Thoracic aorta (tissue), 2 donors: Measurements from ENCODE around the gene SCT. TPM values are rescaled to one million over a fixed set of nuclear protein-coding genes. Genes with fewer than 3 reads are reported as not detected.

Experiments used
- ATAC-seq: fragments of 150-250 bp; one replicate; pipeline ENCODE4 v1.8.0; 2017; ENCODE audit warnings: low read depth; ENCODE audit not compliant: insufficient number of reproducible peaks, low FRiP score
- DNase-seq: peaks from one replicate; pipeline ENCODE4 v3.0.0-alpha.2; 2020; ENCODE audit warnings: low spot score
- H3K27ac ChIP-seq, 2 donors: fragments of 200-600 bp; sonication (generic); 1 replicate in 1 of 2; 2 replicates in 1 of 2; pipeline ENCODE4 v1.5.1; 2016; ENCODE audit warnings: mild to moderate bottlenecking in 2 of 2, moderate library complexity in 2 of 2
- H3K27me3 ChIP-seq: fragments of 200-600 bp; sonication (generic); replicated peaks from 2 replicates; pipeline ENCODE4 v1.6.0; 2016; ENCODE audit warnings: mild to moderate bottlenecking; ENCODE audit not compliant: insufficient read depth
- H3K36me3 ChIP-seq: fragments of 200-600 bp; sonication (generic); one replicate; pipeline ENCODE4 v1.5.1; 2016
- H3K4me1 ChIP-seq, 2 donors: fragments of 200-600 bp; sonication (generic); 1 replicate in 1 of 2; 2 replicates in 1 of 2; pipeline versions ENCODE4 v1.5.1 to v1.6.0; 2016; ENCODE audit warnings: low read depth in 2 of 2, mild to moderate bottlenecking in 1 of 2; ENCODE audit not compliant: control insufficient read depth in 1 of 2
- H3K4me3 ChIP-seq: fragments of 200-600 bp; sonication (generic); 2 replicates; pipeline ENCODE4 v1.5.1; 2016; ENCODE audit warnings: mild to moderate bottlenecking
- H3K9me3 ChIP-seq: fragments of 200-600 bp; sonication (generic); 2 replicates; pipeline ENCODE4 v1.5.1; 2016
- total RNA-seq, 2 donors: library from RNA; depleted of rRNA; stranded (reverse); fragments of >200 nt; gene quantifications; one replicate each; pipeline versions ENCODE4 v1.1.0 to v1.2.3, GENCODE V29; 2016
- TF ChIP-seq, protein P1 (sequence below): fragments of 200-600 bp; sonication (generic); IDR thresholded peaks from one replicate; pipeline ENCODE4 v1.5.1; 2019; ENCODE audit warnings: antibody characterized with exemption

The SCT gene
- total RNA-seq, 2 donors from 2014 or later: not detected

DNA sequence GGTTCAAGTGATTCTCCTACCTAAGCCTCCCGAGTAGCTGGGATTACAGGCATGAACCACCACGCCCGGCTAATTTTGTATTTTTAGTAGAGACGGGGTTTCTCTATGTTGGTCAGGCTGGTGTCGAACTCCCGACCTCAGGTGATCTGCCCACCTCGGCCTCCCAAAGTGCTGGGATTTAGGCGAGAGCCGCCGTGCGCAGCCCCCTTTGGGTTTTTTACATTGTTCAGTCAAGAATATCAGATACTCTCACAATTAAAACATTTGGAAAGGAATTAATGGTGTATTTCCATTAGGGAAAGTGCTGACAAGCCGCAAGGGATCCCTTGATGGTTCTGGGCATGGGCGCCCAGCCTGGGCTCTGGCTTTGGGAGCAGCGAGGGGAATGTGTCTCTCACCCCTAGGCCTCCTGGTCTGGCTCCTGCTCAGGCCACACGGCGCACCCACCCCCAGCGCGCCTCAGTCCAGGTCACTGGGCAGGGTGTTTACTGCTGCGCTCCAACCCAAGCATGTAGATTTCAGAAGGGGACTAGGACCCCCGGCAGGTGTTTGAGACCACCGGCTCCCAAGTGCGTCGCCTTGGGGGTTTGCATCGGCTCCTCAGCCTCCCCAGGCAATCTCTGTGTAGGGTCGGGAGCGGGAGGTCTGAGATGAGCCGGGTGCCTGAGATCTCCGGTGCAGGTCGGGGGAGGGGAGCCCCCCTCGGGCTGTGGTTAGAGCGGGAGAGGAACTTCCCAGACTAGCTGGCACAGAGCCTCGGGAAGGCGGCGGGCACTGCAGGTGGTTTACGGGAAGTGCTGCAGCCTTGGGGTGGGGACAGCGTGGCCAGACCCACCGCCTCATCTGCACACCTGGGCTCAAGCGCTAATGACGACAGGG is 10.4 kb downstream of the SCT start:
- Histone ChIP-seq H3K4me1 (peaks cover 14 to 22% of the 10 kb centered on the region in 2 donors), H3K27me3 (no peaks in the 10 kb centered on the region), H3K36me3 (peaks cover 16% of the 10 kb centered on the region), H3K27ac (peak overlapping the region; percentile 96 to 97), H3K4me3 (peak overlapping the region; percentile 98), H3K9me3 (no peaks in the 10 kb centered on the region)
- ATAC-seq: no peak
- no peak for DNase-seq
- TF ChIP-seq, protein P1, sequence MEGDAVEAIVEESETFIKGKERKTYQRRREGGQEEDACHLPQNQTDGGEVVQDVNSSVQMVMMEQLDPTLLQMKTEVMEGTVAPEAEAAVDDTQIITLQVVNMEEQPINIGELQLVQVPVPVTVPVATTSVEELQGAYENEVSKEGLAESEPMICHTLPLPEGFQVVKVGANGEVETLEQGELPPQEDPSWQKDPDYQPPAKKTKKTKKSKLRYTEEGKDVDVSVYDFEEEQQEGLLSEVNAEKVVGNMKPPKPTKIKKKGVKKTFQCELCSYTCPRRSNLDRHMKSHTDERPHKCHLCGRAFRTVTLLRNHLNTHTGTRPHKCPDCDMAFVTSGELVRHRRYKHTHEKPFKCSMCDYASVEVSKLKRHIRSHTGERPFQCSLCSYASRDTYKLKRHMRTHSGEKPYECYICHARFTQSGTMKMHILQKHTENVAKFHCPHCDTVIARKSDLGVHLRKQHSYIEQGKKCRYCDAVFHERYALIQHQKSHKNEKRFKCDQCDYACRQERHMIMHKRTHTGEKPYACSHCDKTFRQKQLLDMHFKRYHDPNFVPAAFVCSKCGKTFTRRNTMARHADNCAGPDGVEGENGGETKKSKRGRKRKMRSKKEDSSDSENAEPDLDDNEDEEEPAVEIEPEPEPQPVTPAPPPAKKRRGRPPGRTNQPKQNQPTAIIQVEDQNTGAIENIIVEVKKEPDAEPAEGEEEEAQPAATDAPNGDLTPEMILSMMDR: no peak

DNA sequence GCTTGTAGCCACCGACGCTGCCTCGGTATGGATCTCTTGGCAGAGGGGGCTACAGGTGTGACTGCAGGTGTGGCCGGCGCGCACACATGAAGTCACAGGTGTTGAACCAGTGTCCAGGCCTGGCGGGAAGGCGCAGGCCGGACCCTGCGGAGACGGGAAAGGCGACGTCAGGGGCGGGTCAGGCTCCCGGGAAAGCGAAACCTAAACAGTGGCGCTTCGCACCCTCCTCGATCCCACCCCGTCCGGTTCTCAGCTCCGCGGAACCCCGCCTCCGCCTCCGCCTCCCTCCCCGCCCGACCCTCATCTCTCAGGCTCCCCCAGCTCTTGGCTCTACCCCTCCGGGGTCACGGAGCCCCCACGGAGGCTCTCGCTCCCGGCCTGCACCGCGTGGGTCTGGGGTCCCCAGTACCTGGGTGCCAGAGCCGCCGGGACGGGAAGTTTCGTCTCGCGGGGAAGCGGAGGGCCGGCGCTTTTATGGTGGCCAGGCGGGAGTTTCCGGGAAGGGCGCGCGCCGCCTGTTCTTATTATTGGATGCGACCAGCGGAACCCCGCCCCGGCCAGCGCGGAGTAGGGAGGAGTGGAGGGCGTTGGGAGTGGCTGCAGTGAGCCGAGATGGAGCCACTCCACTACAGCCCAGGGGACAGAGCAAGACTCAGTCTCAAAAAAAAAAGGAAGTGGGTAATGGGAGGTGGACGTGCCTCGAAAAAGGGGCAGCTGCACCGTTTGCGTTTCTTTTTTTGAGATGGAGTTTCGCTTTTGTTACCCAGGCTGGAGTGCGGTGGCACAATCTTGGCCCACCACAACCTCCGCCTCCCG is 11.3 kb downstream of the SCT start, which contains the start of gene IRF7:
TSS of gene IRF7 (minus strand) at position 447 of the 816 bp plus-strand sequence. CDS start 586 bp downstream, outside the sequence.
- H3K27me3 ChIP-seq: no peaks in the 10 kb centered on the region
- peak; percentile 95 for DNase-seq
- peaks cover 25% of the 10 kb centered on the region for H3K36me3 ChIP-seq
- H3K4me3 ChIP-seq: peak within 1 kb of the TSS; percentile 98
- ATAC-seq: peak; percentile 66
- H3K9me3 ChIP-seq: no peaks in the 10 kb centered on the region
- TF ChIP-seq, protein P1: no peak
- H3K27ac ChIP-seq: peak within 1 kb of the TSS; percentile 96 to 97
- peaks cover 14 to 22% of the 10 kb centered on the region in 2 donors for H3K4me1 ChIP-seq

DNA sequence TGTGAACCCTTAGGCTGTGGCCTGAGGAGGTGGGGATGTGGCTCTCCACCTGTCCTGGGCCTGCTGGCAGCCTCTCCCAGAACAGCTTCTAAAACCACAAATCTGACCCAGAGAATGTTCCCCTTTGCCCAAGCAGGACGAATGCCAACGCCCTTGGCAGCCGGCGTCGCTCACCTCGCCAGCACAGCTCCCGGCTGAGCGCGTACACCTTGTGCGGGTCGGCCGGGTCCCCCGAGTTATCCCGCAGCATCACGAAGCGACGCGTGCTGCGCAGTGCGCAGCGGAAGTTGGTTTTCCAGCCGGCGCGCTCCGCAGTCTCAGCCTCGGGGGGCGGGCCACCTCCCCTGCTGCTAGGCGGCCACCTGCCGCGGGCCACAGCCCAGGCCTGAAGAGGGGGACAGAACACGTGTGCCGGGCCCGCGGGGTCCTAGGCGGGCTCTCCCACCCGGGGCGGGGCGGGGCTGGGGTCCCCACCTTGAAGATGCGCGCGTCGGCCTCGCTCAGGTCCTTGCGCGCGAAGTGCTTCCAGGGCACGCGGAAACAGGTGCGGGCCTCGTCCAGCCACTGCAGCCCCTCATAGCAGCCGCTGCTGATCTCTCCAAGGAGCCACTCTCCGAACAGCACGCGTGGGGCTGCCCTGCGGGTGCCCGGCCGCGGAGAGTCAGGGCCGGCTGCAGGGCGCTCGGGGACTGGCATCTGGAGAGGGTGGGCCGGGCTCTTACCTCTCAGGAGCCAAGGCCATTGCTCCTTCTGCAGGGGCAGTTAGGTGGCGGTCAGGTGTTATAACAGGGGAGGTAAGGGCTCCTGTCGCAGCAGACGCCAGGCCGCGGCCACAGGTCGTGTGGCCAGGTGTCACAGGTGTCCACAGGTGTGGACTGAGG is 12.1 kb downstream of the SCT start:
- peak overlapping the region; percentile 98 for H3K4me3 ChIP-seq
- H3K27me3 ChIP-seq: no peaks in the 10 kb centered on the region
- H3K4me1 ChIP-seq: peaks cover 14 to 22% of the 10 kb centered on the region in 2 donors
- ATAC-seq (no peak), DNase-seq (no peak)
- TF ChIP-seq, protein P1: no peak
- peak overlapping the region; percentile 96 to 97 for H3K27ac ChIP-seq
- H3K36me3 ChIP-seq: peaks cover 33% of the 10 kb centered on the region
- H3K9me3 ChIP-seq: no peaks in the 10 kb centered on the region

DNA sequence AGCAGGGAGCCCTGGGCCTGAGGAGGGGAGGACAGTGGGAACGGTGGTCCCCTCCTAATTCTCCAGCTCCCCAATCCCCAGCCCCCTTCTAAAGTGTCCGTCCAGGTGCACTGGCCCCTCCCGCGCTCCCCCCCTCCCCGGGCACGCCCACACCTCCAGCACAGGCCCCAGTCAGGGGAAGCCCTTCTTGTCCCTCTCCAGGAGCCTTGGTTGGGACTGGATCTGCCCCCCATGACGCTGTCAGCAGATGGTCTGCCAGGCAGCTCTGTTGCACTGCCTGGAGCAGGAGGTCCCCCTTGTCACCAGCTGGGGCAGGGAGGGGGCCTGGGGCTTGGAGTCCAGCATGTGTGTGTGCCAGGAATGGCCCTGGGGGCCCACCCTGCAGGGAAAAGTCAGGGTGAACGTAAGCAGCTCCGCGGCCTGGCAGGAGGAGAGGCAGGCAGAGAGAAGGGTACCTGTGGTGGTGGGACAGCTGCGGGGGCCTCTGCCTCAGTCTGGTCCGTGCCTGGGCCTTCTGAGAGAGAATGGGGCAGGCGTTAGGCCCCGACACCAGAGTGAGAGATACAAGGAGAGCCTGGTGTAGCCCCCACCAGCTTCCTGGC is 12.9 kb downstream of the SCT start:
- H3K4me3 ChIP-seq: peak overlapping the region; percentile 98
- peak overlapping the region; percentile 96 to 97 for H3K27ac ChIP-seq

More for the DNA sequence above, 12.9 kb downstream of the SCT start:
- Histone ChIP-seq H3K36me3 (peaks cover 41% of the 10 kb centered on the region), H3K4me1 (peaks cover 14 to 22% of the 10 kb centered on the region in 2 donors), H3K9me3 (no peaks in the 10 kb centered on the region), H3K27me3 (no peaks in the 10 kb centered on the region)
- no peak for ATAC-seq
- TF ChIP-seq, protein P1: no peak
- DNase-seq: no peak
